Activated CD4-positive, alpha-beta T cell treated with anti-CD3 and anti-CD28 coated beads, Interleukin-2, amount 50 U/mL, for 48 hours (primary cell): ENCODE results near the gene DCAF10.
"Not testable (repeated sequence)": the region's sequence is repeated elsewhere in the genome, so short reads cannot be mapped to it uniquely, and the experiment has no call there.

Source experiments
- DNase-seq, 2 experiments: peaks; one replicate each; pipeline ENCODE4 v3.0.0-alpha.2; 2020

The DCAF10 gene

DNA sequence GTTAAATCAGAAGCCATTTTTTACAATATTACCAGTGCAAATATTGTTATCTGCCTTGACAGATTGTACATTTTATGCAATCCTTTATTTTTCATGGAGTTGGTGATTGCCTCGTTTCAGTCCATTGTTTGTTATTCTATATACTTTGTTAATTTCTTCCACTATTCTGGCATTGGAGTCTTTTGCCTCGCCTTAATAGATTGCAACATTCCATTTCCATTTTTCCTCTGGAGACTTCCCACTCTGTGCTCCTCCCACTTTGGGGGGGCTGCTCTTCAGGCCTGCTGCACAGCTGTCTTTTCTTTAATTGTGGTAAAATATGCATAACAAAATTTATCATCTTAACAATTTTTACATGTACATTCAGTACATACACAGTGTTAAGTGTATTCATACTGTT is 4.4 kb upstream of the DCAF10 start:
- DNase-seq = no peak

DNA sequence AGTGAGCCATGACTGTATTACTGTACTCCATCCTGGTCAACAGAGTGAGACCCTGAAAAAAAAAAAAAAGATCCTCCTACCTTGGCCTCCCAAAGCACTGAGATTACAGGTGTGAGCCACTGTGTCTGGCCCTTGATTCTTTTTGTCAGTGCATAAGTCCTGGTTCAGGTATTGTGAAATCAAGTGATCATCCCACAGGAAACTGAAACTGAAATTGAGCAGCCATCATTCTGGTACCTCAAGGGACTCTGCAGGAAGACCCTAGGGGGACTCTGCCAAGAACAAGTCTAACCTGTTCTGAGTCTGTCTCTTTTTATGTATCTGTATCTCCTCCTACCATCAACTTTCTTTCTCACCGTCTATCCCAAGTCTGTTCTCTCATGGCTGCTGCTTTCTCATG is 1.9 kb upstream of the DCAF10 start:
- no peak for DNase-seq

- DNase-seq = peak; percentile 32 to 50
These were observed 772 bp downstream of the DCAF10 start for GRCh38 chr9:37801287-37801850.

- no peak for DNase-seq
These were observed 1.5 kb downstream of the DCAF10 start for GRCh38 chr9:37801959-37802711.

DNA sequence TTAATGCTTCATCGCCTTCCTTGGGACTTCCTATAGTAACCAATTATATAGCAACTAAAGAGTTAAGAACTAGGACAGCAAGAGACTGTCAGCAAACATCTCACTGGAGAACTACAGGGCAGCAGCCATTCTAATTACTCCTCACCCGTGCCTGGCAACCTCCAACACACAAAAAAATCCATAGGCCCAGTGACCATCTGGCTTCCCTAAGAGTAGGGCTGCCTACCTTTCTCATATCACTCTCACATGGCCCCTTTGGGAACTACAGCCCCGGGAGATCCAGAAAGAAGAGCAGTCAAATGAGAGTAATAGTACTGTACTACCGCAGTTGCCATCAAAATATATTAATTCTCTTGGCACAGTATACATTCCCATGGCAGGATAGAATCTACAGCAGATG is 5.7 kb downstream of the DCAF10 start:
- DNase-seq = no peak

DNA sequence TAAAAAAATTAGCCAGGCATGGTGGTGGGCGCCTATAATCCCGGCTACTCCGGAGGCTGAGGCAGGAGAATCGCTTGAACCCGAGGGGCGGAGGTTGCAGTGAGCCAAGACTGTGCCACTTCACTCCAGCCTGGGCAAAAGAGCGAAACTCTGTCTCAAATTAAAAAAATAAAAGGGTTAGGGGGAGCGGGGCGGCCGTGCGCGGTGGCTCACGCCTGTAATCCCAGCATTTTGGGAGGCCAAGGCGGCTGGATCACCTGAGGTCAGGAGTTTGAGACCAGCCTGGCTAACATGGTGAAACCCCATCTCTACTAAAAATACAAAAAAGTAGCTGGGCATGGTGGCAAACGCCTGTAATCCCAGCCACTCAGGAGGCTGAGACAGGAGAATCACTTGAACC is 9.1 kb downstream of the DCAF10 start:
- not testable (repeated sequence) for DNase-seq

DNA sequence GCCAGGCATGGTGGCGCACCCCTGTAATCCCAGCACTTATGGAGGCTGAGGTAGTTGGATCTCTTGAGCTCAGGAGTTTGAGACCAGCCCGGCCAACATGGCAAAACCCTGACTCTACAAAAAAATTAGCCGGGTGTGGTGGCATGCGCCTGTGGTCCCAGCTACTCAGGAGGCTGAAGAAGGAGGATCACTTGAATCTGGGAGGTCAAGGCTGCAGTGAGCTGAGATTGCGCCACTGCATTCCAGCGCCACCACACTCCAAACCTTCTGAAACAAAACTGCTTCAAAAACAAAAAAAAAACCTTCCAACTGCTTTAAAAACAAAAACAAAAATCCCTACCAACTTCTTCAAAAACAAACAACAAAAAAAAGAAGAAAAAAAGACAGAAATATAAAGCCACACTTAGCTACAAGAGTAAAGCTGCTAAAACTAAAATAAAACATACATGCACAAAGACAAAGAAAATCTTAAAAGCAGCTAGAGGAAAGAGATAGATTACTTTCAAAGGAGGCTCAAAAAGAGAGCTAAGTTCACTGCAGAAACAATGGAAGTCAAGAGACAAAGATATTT is 11.4 kb downstream of the DCAF10 start:
- no peak for DNase-seq

GRCh38 chr9:37812773-37813379 is 12.3 kb downstream of the DCAF10 start:
- DNase-seq = no peak

DNA sequence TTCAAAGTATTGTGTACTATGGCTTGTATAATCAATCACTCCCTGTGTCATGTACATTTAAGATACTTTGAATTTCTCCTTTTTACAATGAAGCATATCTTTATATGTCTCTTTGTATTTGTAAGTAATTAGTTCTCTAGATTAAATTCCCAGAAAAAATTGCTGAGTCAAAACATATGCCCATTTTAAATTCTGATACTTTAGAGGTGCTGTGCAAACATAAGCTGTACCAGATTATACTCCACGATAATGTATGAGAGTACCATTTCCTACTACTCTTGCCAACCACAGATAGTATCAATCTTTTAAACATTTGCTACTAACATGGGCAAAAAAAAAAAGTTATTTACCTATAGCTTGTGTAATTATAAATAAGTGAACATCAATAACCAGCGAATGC is 18.3 kb downstream of the DCAF10 start:
- no peak for DNase-seq

GRCh38 chr9:37820142-37820541 is 19.5 kb downstream of the DCAF10 start:
- no peak for DNase-seq

DNA sequence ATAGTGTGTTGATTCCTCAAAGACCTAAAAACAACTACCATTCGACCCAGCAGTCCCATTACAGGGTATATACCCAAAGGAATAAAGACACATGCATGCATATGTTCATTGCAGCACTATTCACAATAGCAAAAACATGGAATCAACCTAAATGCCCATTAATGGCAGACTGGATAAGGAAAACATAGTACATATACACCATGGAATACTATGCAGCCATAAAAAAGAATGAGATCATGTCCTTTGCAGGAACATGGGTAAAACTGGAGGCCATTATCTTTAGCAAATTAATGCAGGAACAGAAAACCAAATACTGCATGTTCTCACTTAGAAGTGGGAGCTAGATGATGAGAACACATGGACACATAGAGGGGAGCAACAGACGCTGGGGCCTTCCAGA is 24.6 kb downstream of the DCAF10 start:
- not testable (repeated sequence) for DNase-seq

- DNase-seq = no peak
These were observed 27.0 kb downstream of the DCAF10 start for GRCh38 chr9:37827483-37828165.

DNA sequence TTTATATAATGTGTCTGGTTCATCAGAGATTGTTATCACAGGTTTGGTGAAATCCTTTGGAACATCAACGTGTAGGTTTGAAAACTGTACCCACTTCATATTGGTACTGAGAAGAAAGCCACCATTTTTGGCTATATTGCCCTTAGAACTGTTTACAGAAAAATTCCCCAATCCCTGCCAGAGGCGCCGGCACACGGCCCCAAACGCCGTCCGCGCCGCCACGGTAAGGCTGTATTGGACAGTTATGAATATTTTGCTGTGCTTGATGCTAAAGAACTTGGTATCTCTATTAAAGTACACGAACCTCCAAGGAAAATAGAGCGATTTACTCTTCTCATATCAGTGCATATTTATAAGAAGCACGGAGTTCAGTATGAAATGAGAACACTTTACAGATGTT is 35.2 kb downstream of the DCAF10 start:
- no peak for DNase-seq

DNA sequence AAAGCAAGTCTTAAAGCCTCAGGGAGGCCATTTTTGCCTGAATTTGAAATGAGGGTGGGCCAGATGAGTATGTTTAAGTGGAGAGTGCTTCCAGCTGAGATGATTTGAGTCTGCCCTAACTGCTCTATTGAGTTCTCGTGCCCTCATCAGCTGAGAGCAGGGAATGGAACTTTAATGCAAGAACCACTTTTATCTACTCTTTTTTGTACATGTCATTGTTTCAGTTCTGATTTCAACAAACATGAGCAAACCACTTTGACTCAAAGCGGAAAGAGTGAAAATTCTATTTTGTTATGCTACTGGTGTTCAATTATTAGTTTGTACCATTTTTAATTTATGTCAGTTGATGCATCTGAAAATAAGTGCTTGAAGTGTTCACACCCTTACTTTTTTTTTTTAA is 35.8 kb downstream of the DCAF10 start:
- peak in 1 of 2 experiments; percentile 12 for DNase-seq

DNA sequence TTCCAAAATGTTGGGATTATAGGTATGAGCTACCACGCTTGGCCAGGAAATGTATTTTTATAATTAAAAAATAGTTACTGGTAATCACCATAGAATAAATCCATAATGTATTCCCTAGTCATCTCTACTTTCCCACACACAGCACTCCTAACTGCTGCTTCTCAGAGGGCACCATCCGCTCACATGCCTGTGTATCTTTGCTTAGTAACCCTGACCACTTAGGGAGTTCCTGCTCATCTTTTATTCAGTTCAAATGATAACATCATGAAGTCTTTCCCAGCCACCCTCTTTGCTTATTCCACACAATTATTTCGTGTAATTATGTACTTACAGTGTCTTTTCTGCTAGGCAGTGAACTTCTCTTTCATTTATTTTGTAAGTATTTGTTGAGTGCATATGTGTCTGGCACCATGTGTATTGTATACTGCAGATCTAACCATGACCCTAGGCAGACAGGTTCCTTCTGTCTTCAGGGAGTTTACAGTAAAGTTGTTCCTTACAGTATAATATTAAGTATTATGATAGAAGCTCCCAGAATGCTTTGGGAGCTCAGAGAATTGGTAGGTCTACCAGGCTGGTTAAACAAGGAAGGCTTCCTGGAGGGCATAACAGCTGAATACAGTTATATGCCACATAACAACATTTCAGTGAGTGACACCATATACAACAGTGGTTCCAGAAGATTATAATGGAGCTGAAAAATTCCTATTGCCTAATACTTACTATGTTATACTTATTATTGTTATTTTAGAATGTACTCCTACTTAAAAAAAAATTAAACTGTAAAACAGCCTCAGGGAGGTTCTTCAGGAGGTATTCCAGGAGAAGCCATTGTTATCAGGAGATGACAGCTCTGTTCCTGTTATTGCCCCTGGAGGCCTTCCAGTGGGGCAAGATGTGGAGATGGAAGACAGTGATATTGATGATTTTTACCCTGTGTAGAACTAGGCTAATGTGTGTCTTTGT is 39.2 kb downstream of the DCAF10 start:
- DNase-seq = no peak

- DNase-seq = peak; percentile 20 to 21
These were observed 40.1 kb downstream of the DCAF10 start for GRCh38 chr9:37840560-37841194.

DNA sequence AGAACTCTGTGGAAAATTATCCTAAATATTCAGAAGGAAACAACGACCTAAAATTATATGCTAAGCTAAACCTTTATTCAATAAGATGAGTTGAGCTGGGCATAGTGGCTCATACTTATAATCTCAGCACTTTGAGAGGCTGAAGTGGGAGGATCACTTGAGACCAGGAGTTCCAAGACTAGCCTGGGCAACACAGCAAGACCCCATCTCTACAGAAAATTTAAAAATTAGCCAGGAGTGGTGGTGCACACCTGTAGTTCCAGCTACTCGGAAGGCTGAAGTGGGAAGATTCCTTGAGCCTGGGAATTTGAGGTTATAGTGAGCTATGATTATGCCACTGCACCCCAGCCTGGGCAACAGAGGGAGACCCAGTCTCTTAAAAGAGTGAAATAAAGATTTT is 51.6 kb downstream of the DCAF10 start:
- no peak for DNase-seq

DNA sequence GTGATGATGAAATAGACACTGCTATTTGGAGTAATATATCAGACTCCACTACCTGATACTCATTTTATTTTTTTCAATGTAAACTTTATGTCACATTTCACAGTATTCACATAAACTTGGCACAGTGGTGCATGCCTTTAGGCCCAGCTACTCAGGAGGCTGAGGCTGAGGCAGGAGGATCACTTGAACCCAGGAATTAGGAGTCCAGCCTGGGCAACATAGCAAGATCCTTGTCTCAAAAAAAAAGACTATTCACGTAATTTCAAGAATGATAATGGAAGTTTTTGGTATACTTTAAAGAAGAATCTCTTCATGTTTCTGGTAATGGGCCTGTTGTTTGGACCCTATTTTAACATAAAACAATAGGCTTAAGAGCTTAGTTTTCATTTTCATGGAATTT is 56.0 kb downstream of the DCAF10 start:
- no peak for DNase-seq

- DNase-seq = no peak
These were observed 58.4 kb downstream of the DCAF10 start for GRCh38 chr9:37859043-37859442.

- no peak for DNase-seq
These were observed 61.9 kb downstream of the DCAF10 start for GRCh38 chr9:37862530-37862929.

DNA sequence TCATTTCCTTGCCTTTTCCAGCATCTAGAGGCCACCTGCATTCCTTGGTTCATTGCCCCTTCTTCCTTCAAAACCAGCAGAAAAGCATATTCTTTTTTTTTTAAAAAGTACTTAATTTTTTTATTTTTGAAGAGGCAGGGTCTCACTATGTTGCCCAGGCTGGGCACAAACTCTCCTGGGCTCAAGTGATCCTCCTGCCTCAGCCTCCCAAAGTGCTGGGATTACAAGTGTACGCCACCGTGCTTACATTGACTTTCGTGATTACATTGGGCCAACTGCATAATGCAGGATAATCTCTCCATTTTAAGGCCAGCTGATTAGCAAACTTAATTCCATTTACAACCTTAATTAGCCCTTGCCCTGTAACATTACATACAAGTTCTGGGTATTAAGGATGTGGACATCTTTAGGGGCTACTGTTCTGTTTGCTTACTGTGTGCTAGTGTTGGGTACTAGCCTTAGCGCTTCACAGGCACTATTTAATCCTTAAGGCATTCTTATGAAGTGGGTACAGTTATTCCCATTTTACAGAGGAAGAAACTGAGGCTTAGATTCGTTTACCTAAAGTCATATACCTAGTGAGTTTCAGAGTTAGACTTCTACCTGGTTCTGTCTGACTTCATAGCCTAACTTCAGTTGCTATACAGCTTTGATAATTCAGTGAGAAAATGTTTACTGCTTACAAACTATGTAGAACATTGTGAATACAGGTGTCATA is 69.6 kb downstream of the DCAF10 start:
- DNase-seq = no peak
